ENCODE measurements around the gene MRPL45.

MRPL45 gene

GRCh38 chr17:38327936-38328335, 31.0 kb downstream of the MRPL45 start:
- Histone ChIP-seq H3K9me3 (ENCODE audit: insufficient read depth, low read length) (no peaks in the 10 kb centered on the region), H3F3A (ENCODE audit: insufficient read depth) (no peaks in the 10 kb centered on the region), H3K79me2 (ENCODE audit: insufficient read depth, low read length) (no peaks in the 10 kb centered on the region), H4K20me1 (ENCODE audit: low read depth, low read length) (no peaks in the 10 kb centered on the region), H2AFZ (ENCODE audit: low read depth, low read length, severe bottlenecking) (no peak overlapping the region), H3K4me3 (ENCODE audit: insufficient read depth, low read length, poor library complexity, severe bottlenecking) (no peak overlapping the region), H3K36me3 (ENCODE audit: low read length) (no peaks in the 10 kb centered on the region), H3K27me3 (ENCODE audit: low read length) (no peaks in the 10 kb centered on the region), H3K4me2 (ENCODE audit: low read depth, low read length, poor library complexity, severe bottlenecking) (no peak overlapping the region), H3K27ac (ENCODE audit: low read depth, low read length) (no peak overlapping the region), H3K9me2 (replicated peaks; ENCODE audit: insufficient read depth, low read length) (no peaks in the 10 kb centered on the region), H3K9ac (ENCODE audit: low read length) (no peak overlapping the region)
- TF ChIP-seq CTCF (IDR thresholded peaks at IDR 0.05; ENCODE audit: insufficient read depth, low read length, poor library complexity, severe bottlenecking) (no peak), EZH2phosphoT487 (conservative IDR thresholded peaks at IDR 0.05; ENCODE audit: low read length) (no peak)

DNA sequence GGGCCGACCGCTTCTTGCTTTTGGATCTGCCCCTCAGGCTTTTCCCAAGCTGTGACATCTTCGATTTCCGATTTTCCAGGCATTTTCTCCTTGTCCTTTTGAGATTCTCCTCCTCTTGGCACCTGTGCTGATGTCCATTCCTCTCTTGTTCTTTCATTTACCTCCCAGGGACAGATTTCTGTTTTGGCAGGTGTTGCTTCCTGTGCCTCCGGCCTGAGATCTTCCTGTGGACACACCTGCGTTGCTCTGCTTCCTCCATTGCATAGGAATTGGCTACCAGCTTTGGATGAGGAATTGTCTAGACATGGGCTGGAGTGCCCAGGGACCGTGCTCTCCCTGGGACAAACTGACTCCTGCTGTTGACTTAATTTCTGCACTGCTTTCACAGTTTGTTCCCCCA, 31.7 kb downstream of the MRPL45 start:
- no peak overlapping the region for H3K27ac ChIP-seq (ENCODE audit: low read depth, low read length)
- H2AFZ ChIP-seq (ENCODE audit: low read depth, low read length, severe bottlenecking), result no peak overlapping the region
- no peak overlapping the region for H3K4me3 ChIP-seq (ENCODE audit: insufficient read depth, low read length, poor library complexity, severe bottlenecking)
- TF ChIP-seq EZH2phosphoT487 (conservative IDR thresholded peaks at IDR 0.05; ENCODE audit: low read length), result no peak
- TF ChIP-seq CTCF (IDR thresholded peaks at IDR 0.05; ENCODE audit: insufficient read depth, low read length, poor library complexity, severe bottlenecking), result no peak
- no peak overlapping the region for H3K9ac ChIP-seq (ENCODE audit: low read length)
- no peaks in the 10 kb centered on the region for H4K20me1 ChIP-seq (ENCODE audit: low read depth, low read length)
- no peak overlapping the region for H3K4me2 ChIP-seq (ENCODE audit: low read depth, low read length, poor library complexity, severe bottlenecking)
- H3K9me3 ChIP-seq (ENCODE audit: insufficient read depth, low read length), result no peaks in the 10 kb centered on the region
- H3K27me3 ChIP-seq (ENCODE audit: low read length), result no peaks in the 10 kb centered on the region
- H3F3A ChIP-seq (ENCODE audit: insufficient read depth), result no peaks in the 10 kb centered on the region
- H3K79me2 ChIP-seq (ENCODE audit: insufficient read depth, low read length), result no peaks in the 10 kb centered on the region
- H3K9me2 ChIP-seq (replicated peaks; ENCODE audit: insufficient read depth, low read length), result no peaks in the 10 kb centered on the region
- no peaks in the 10 kb centered on the region for H3K36me3 ChIP-seq (ENCODE audit: low read length)

- Histone ChIP-seq H3K36me3 (ENCODE audit: low read length) (no peaks in the 10 kb centered on the region), H2AFZ (ENCODE audit: low read depth, low read length, severe bottlenecking) (no peak overlapping the region), H3K9me3 (ENCODE audit: insufficient read depth, low read length) (no peaks in the 10 kb centered on the region), H3K4me2 (ENCODE audit: low read depth, low read length, poor library complexity, severe bottlenecking) (no peak overlapping the region), H3K4me3 (ENCODE audit: insufficient read depth, low read length, poor library complexity, severe bottlenecking) (no peak overlapping the region), H3K9me2 (replicated peaks; ENCODE audit: insufficient read depth, low read length) (no peaks in the 10 kb centered on the region), H3K27ac (ENCODE audit: low read depth, low read length) (no peak overlapping the region), H3K27me3 (ENCODE audit: low read length) (no peaks in the 10 kb centered on the region), H3K9ac (ENCODE audit: low read length) (no peak overlapping the region), H4K20me1 (ENCODE audit: low read depth, low read length) (no peaks in the 10 kb centered on the region), H3F3A (ENCODE audit: insufficient read depth) (no peaks in the 10 kb centered on the region), H3K79me2 (ENCODE audit: insufficient read depth, low read length) (no peaks in the 10 kb centered on the region)
- no peak for TF ChIP-seq CTCF (IDR thresholded peaks at IDR 0.05; ENCODE audit: insufficient read depth, low read length, poor library complexity, severe bottlenecking)
- TF ChIP-seq EZH2phosphoT487 (conservative IDR thresholded peaks at IDR 0.05; ENCODE audit: low read length), result no peak
Observed at GRCh38 chr17:38329284-38329683, 32.3 kb downstream of the MRPL45 start.
